Measurements from ENCODE around the gene ZNF281.
"Not testable (repeated sequence)": the region's sequence is repeated elsewhere in the genome, so short reads cannot be mapped to it uniquely, and the experiment has no call there.

The ZNF281 gene

GRCh38 chr1:200415227-200415626 lies 5.4 kb upstream of the ZNF281 start:
- Mint-ChIP-seq H3K4me3 (no peak overlapping the region), H3K27ac (no peak overlapping the region), H3K4me1 (peaks cover 8% of the 10 kb centered on the region), H3K36me3 (no peaks in the 10 kb centered on the region), H3K27me3 (no peaks in the 10 kb centered on the region), H3K9me3 (no peaks in the 10 kb centered on the region)
- DNase-seq (ENCODE audit: low spot score in 2 of 2), result no peak
- ATAC-seq (ENCODE audit: low read depth), result no peak

- no peaks in the 10 kb centered on the region for H3K27me3 Mint-ChIP-seq
- H3K4me3 Mint-ChIP-seq, result no peak overlapping the region
- no peaks in the 10 kb centered on the region for H3K36me3 Mint-ChIP-seq
- ATAC-seq (ENCODE audit: low read depth) (no peak), DNase-seq (ENCODE audit: low spot score in 2 of 2) (no peak)
- H3K4me1 Mint-ChIP-seq, result peaks cover 12% of the 10 kb centered on the region
- H3K9me3 Mint-ChIP-seq, result no peaks in the 10 kb centered on the region
- no peak overlapping the region for H3K27ac Mint-ChIP-seq
These were observed 4.8 kb upstream of the ZNF281 start for GRCh38 chr1:200414657-200415056.

GRCh38 chr1:200413766-200414165 lies 3.9 kb upstream of the ZNF281 start:
- H3K4me1 Mint-ChIP-seq, result peaks cover 15% of the 10 kb centered on the region
- H3K4me3 Mint-ChIP-seq; DNase-seq (ENCODE audit: low spot score in 2 of 2); H3K9me3 Mint-ChIP-seq; ATAC-seq (ENCODE audit: low read depth); H3K27me3 Mint-ChIP-seq; H3K36me3 Mint-ChIP-seq; H3K27ac Mint-ChIP-seq: not testable (repeated sequence)

DNA sequence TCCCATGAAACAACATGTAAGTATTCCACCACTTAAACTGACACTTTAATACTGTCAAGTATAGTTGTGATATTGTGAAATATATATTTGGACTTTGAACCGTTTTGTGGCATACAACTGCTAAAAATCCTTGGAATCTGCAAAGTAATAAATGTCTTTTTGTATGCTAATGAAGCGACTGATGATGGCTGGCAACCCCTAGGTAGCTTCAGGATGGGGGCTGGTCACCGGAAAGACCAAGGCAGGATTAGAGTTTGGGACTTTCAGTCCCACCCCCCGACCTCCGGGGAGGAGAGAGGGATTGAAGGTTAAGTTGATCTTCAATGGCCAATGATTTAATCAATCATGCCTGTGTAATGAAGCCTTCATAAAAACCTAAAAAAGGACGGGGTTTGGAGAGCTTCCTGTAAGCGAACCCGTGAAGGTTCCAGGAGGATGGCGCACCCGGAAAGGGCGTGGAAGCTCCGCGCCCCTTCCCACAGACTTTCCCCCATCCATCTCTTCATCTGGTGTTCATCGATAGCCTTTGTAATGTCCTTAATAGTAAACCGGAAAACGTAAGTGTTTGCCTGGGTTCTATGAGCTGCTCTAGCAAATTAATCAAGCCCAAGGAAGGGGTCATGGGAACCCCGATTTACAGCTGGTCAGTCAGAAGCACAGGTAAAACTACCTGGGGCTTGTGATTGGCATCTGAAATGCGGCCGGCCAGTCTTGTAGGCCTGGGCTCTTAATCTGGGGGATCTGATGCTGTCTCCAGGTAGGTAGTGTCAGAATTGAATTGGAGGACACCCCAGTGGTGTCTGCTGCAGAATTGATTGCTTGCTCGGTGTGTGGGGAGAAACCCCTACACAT lies 1.8 kb upstream of the ZNF281 start:
- no peak for DNase-seq (ENCODE audit: low spot score in 2 of 2)
- H3K27me3 Mint-ChIP-seq, result no peaks in the 10 kb centered on the region
- no peak overlapping the region for H3K27ac Mint-ChIP-seq
- peaks cover 28% of the 10 kb centered on the region for H3K4me1 Mint-ChIP-seq
- H3K9me3 Mint-ChIP-seq, result no peaks in the 10 kb centered on the region
- peaks cover 9% of the 10 kb centered on the region for H3K36me3 Mint-ChIP-seq
- no peak for ATAC-seq (ENCODE audit: low read depth)
- H3K4me3 Mint-ChIP-seq, result peak overlapping the region; percentile 8

GRCh38 chr1:200410566-200410878 lies 686 bp upstream of the ZNF281 start:
- peak overlapping the region; percentile 94 for H3K27ac Mint-ChIP-seq
- peaks cover 32% of the 10 kb centered on the region for H3K4me1 Mint-ChIP-seq
- no peaks in the 10 kb centered on the region for H3K27me3 Mint-ChIP-seq
- DNase-seq (ENCODE audit: low spot score in 2 of 2), result no peak
- H3K4me3 Mint-ChIP-seq, result peak overlapping the region; percentile 98
- peak; percentile 8 for ATAC-seq (ENCODE audit: low read depth)
- H3K36me3 Mint-ChIP-seq, result peaks cover 9% of the 10 kb centered on the region
- no peaks in the 10 kb centered on the region for H3K9me3 Mint-ChIP-seq

DNA sequence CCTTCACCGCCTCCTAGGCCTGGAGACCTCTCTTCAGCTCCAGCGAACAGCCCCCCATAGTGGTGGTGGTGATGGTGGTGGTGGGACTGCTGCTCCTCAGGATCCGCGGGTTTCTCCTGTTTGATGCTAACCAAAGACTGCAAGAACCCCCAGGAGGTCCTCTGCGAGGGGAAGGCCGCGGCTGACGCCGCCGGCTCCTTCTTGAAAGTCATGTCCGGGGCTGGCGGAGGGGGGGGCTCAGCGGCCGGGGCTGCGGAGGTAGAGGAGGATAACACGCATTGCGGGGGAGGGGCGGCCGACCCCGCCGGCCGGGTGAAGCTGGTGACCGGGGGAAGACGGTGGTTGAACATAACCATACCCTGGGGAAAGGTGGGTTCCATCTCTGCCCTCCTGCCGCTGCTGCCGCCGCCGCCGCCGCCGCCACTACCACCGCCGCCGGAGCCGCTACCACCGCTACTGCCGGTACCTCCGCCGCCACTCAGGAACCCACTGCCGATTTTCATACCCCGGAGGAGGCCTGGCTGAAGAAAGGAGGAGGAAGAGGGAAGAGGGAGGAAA lies 554 bp downstream of the ZNF281 start:
- no peaks in the 10 kb centered on the region for H3K9me3 Mint-ChIP-seq
- H3K27me3 Mint-ChIP-seq, result no peaks in the 10 kb centered on the region

GRCh38 chr1:200406161-200406797 lies 3.6 kb downstream of the ZNF281 start:
- no peak overlapping the region for H3K4me3 Mint-ChIP-seq
- ATAC-seq (ENCODE audit: low read depth), result no peak
- no peak overlapping the region for H3K27ac Mint-ChIP-seq
- H3K4me1 Mint-ChIP-seq, result peaks cover 37% of the 10 kb centered on the region
- H3K9me3 Mint-ChIP-seq, result no peaks in the 10 kb centered on the region
- H3K36me3 Mint-ChIP-seq, result peaks cover 17% of the 10 kb centered on the region
- H3K27me3 Mint-ChIP-seq, result no peaks in the 10 kb centered on the region
- DNase-seq (ENCODE audit: low spot score in 2 of 2), result no peak

More for the DNA sequence above, 554 bp downstream of the ZNF281 start:
- Mint-ChIP-seq H3K27ac (peak overlapping the region; percentile 94), H3K36me3 (peaks cover 10% of the 10 kb centered on the region), H3K4me3 (peak overlapping the region; percentile 98), H3K4me1 (peaks cover 33% of the 10 kb centered on the region)
- ATAC-seq (ENCODE audit: low read depth), result peak; percentile 41
- peak; percentile 26 to 32 for DNase-seq (ENCODE audit: low spot score in 2 of 2)

DNA sequence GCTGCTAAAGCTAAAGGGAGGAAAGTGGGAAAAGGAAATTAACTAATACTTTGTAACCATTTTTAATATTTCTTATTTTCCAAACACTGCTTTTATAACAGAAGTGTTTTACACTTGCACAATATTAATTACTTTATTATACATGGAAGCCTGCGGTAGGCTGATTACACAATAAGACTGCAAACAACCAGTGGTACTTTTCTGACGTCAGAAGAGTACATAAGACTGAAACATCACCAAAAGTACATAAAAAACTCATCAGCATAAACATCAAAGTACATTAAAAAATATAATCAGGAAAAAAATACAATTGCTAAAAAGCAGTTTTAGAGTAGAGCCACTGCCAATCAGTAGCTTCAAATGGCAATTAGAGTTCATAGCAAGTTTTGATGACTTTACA lies 4.6 kb downstream of the ZNF281 start:
- Mint-ChIP-seq H3K4me3 (no peak overlapping the region), H3K4me1 (peaks cover 32% of the 10 kb centered on the region), H3K27me3 (no peaks in the 10 kb centered on the region), H3K27ac (no peak overlapping the region), H3K36me3 (peaks cover 17% of the 10 kb centered on the region), H3K9me3 (no peaks in the 10 kb centered on the region)
- no peak for DNase-seq (ENCODE audit: low spot score in 2 of 2)
- ATAC-seq (ENCODE audit: low read depth), result no peak

GRCh38 chr1:200401708-200402107 lies 8.1 kb downstream of the ZNF281 start:
- no peak for DNase-seq (ENCODE audit: low spot score in 2 of 2)
- H3K27ac Mint-ChIP-seq, result no peak overlapping the region
- peaks cover 15% of the 10 kb centered on the region for H3K4me1 Mint-ChIP-seq
- ATAC-seq (ENCODE audit: low read depth), result no peak
- H3K4me3 Mint-ChIP-seq, result no peak overlapping the region
- H3K9me3 Mint-ChIP-seq, result no peaks in the 10 kb centered on the region
- H3K36me3 Mint-ChIP-seq, result peaks cover 10% of the 10 kb centered on the region
- H3K27me3 Mint-ChIP-seq, result no peaks in the 10 kb centered on the region

GRCh38 chr1:200401263-200401662 lies 8.6 kb downstream of the ZNF281 start:
- no peak for ATAC-seq (ENCODE audit: low read depth)
- no peaks in the 10 kb centered on the region for H3K27me3 Mint-ChIP-seq
- H3K9me3 Mint-ChIP-seq, result no peaks in the 10 kb centered on the region
- H3K27ac Mint-ChIP-seq, result no peak overlapping the region
- no peak overlapping the region for H3K4me3 Mint-ChIP-seq
- H3K4me1 Mint-ChIP-seq, result peaks cover 13% of the 10 kb centered on the region
- DNase-seq (ENCODE audit: low spot score in 2 of 2), result no peak
- H3K36me3 Mint-ChIP-seq, result peaks cover 10% of the 10 kb centered on the region

DNA sequence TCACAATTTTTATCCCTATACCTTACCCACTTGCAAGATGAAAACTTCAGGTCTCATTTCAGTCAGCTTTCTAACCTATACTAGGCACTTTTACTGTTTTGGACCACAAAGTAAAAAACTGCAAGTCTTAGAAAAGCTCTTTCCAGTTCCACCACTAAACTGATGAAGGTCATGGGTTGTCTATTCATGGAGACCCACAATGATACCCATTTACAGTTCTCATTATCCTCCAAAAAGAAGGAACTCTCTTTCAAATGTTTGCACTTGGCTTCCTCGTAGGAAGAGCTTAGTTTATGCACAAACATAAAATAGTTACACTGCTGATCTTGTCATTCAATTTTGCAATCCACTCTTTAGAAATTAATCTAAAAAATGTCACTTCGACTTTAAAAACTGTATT lies 9.3 kb downstream of the ZNF281 start:
- Mint-ChIP-seq H3K36me3 (peaks cover 10% of the 10 kb centered on the region), H3K4me1 (peaks cover 13% of the 10 kb centered on the region), H3K27ac (no peak overlapping the region), H3K4me3 (no peak overlapping the region), H3K27me3 (no peaks in the 10 kb centered on the region), H3K9me3 (no peaks in the 10 kb centered on the region)
- ATAC-seq (ENCODE audit: low read depth) (no peak), DNase-seq (ENCODE audit: low spot score in 2 of 2) (no peak)

GRCh38 chr1:200399860-200400259 lies 10.0 kb downstream of the ZNF281 start:
- H3K27ac Mint-ChIP-seq, result no peak overlapping the region

GRCh38 chr1:200398373-200398772 lies 11.5 kb downstream of the ZNF281 start:
- H3K36me3 Mint-ChIP-seq, result peaks cover 5% of the 10 kb centered on the region
- peaks cover 9% of the 10 kb centered on the region for H3K4me1 Mint-ChIP-seq
- no peak for ATAC-seq (ENCODE audit: low read depth)
- no peak for DNase-seq (ENCODE audit: low spot score in 2 of 2)
- H3K9me3 Mint-ChIP-seq, result no peaks in the 10 kb centered on the region
- no peaks in the 10 kb centered on the region for H3K27me3 Mint-ChIP-seq
- H3K27ac Mint-ChIP-seq, result no peak overlapping the region
- H3K4me3 Mint-ChIP-seq, result no peak overlapping the region

More at GRCh38 chr1:200399860-200400259, 10.0 kb downstream of the ZNF281 start:
- Mint-ChIP-seq H3K27me3 (no peaks in the 10 kb centered on the region), H3K4me3 (no peak overlapping the region), H3K36me3 (peaks cover 8% of the 10 kb centered on the region), H3K9me3 (no peaks in the 10 kb centered on the region), H3K4me1 (peaks cover 12% of the 10 kb centered on the region)
- ATAC-seq (ENCODE audit: low read depth) (no peak), DNase-seq (ENCODE audit: low spot score in 2 of 2) (no peak)

DNA sequence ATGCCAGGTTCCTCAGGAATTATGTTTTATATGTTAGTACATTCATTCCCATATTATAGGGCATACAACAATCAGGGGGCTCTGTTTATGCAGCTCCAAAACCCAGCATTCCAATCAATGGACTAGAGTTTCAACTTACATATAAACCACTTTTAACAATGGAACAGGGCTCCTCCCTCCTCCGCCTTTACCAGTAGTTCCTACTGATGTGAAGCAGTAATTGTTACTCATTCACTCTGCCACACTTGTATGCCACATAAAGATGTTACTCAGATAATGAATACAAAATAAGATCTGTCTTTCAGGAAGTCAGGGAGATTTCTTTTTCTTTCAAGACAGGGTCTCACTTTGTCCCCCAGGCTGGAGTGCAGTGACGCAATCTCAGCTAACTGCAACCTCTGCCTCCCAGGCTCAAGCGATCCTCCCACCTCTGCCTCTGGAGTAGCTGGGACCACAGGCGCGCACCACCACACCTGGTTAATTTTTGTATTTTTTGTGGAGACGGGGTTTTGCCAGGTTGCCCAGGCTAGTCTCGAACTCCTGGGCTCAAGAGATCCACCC lies 17.1 kb downstream of the ZNF281 start:
- DNase-seq (ENCODE audit: low spot score in 2 of 2) (no peak), ATAC-seq (ENCODE audit: low read depth) (no peak)
- no peaks in the 10 kb centered on the region for H3K27me3 Mint-ChIP-seq
- no peaks in the 10 kb centered on the region for H3K9me3 Mint-ChIP-seq
- H3K27ac Mint-ChIP-seq, result no peak overlapping the region
- H3K4me1 Mint-ChIP-seq, result peaks cover 4% of the 10 kb centered on the region
- no peak overlapping the region for H3K4me3 Mint-ChIP-seq
- peaks cover 2% of the 10 kb centered on the region for H3K36me3 Mint-ChIP-seq

Measured in memory B cell (primary cell).